Measurements from ENCODE around the gene SESTD1.
"Not testable (repeated sequence)": the region's sequence is repeated elsewhere in the genome, so short reads cannot be mapped to it uniquely, and the experiment has no call there.

The SESTD1 gene

DNA sequence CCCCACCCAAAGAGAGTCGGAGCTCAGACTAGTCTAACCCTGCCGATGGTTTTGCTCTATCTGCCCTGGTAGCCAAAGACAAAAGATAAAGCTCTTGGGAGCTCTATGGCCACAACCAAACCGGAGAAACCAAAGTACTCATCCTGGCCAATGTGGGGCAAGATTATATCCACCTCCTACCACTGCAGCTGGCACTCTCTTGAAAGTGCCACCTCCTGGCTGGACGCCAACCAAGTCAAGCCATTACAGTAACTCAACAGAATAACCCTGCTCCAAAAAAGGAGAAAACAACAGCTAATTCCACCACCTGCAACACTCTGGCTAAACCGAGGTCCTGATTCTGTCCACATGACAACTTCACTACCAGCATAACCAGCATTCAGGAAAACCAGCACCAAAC lies 57.6 kb downstream of the SESTD1 start:
- H3K36me3 ChIP-seq (ENCODE audit: insufficient read depth, low read length): peaks cover 6% of the 10 kb centered on the region; the same call in 1 of the 2 replicates

DNA sequence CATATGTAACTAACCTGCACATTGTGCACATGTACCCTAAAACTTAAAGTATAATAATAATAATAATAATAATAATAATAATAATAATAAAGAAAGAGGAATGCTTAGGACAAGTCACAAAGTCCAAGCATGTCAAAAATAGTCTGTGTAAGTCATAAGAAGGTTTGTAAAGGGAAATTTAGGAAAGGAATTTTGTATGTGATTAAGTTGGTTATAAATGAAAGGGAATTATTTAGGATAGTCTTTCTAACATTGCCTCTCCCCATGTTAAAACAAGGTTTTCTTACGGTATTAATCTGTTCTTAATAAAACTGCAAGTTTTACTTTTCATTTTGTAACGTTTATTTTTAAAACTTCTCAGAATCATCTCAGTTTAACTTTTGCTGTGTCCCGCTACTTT lies 62.8 kb downstream of the SESTD1 start:
- H3K79me2 ChIP-seq (ENCODE audit: insufficient read depth, low read length): peaks cover 46% of the 10 kb centered on the region

More for the DNA sequence above, 57.6 kb downstream of the SESTD1 start:
- Histone ChIP-seq H4K20me1 (ENCODE audit: insufficient read depth, low read length, poor library complexity, severe bottlenecking) (no peaks in the 10 kb centered on the region), H3K9me3 (ENCODE audit: insufficient read depth, low read depth, low read length) (peaks cover 39% of the 10 kb centered on the region), H3K79me2 (ENCODE audit: insufficient read depth, low read length) (peaks cover 96% of the 10 kb centered on the region), H3F3A (ENCODE audit: low read depth) (no peaks in the 10 kb centered on the region), H3K4me3 (ENCODE audit: low read length, poor library complexity, severe bottlenecking) (no peak overlapping the region), H3K9me2 (replicated peaks; ENCODE audit: low read depth, low read length) (no peaks in the 10 kb centered on the region), H2AFZ (ENCODE audit: low read length) (no peak overlapping the region), H3K4me1 (ENCODE audit: insufficient read depth, low read length, poor library complexity, severe bottlenecking) (no peaks in the 10 kb centered on the region), H3K27me3 (ENCODE audit: insufficient read depth, low read length, poor library complexity, severe bottlenecking) (no peaks in the 10 kb centered on the region), H3K4me2 (ENCODE audit: low read depth, low read length, poor library complexity, severe bottlenecking) (no peak overlapping the region), H3K9ac (ENCODE audit: low read depth, low read length, poor library complexity, severe bottlenecking) (no peak overlapping the region)
- TF ChIP-seq, protein P1, sequence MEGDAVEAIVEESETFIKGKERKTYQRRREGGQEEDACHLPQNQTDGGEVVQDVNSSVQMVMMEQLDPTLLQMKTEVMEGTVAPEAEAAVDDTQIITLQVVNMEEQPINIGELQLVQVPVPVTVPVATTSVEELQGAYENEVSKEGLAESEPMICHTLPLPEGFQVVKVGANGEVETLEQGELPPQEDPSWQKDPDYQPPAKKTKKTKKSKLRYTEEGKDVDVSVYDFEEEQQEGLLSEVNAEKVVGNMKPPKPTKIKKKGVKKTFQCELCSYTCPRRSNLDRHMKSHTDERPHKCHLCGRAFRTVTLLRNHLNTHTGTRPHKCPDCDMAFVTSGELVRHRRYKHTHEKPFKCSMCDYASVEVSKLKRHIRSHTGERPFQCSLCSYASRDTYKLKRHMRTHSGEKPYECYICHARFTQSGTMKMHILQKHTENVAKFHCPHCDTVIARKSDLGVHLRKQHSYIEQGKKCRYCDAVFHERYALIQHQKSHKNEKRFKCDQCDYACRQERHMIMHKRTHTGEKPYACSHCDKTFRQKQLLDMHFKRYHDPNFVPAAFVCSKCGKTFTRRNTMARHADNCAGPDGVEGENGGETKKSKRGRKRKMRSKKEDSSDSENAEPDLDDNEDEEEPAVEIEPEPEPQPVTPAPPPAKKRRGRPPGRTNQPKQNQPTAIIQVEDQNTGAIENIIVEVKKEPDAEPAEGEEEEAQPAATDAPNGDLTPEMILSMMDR (conservative IDR thresholded peaks at IDR 0.05; ENCODE audit: low read length): no peak
- no peak for TF ChIP-seq EZH2phosphoT487 (IDR thresholded peaks at IDR 0.05; ENCODE audit: borderline replicate concordance)

DNA sequence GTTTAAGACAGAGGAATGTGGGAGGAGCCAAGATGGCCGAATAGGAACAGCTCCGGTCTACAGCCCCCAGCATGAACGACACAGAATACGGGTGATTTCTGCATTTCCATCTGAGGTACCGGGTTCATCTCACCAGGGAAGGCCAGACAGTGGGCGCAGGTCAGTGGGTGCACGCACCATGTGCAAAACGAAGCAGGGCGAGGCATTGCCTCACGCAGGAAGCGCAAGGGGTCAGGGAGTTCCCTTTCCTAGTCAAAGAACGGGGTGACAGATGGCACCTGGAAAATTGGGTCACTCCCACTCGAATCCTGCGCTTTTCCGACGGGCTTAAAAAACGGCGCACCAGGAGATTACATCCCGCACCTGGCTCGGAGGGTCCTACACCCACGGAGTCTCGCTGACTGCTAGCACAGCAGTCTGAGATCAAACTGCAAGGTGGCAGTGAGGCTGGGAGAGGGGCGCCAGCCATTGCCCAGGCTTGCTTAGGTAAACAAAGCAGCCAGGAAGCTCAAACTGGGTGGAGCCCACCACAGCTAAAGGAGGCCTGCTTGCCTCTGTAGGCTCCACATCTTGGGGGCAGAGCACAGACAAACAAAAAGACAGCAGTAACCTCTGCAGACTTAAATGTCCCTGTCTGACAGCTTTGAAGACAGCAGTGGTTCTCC lies 68.6 kb downstream of the SESTD1 start:
- not testable (repeated sequence) for H3K9me3 ChIP-seq (ENCODE audit: insufficient read depth, low read depth, low read length); H3K4me3 ChIP-seq (ENCODE audit: low read length, poor library complexity, severe bottlenecking); H3F3A ChIP-seq (ENCODE audit: low read depth); H4K20me1 ChIP-seq (ENCODE audit: insufficient read depth, low read length, poor library complexity, severe bottlenecking); H3K9me2 ChIP-seq (replicated peaks; ENCODE audit: low read depth, low read length); H3K4me1 ChIP-seq (ENCODE audit: insufficient read depth, low read length, poor library complexity, severe bottlenecking); H3K9ac ChIP-seq (ENCODE audit: low read depth, low read length, poor library complexity, severe bottlenecking); H3K36me3 ChIP-seq (ENCODE audit: insufficient read depth, low read length); H3K27me3 ChIP-seq (ENCODE audit: insufficient read depth, low read length, poor library complexity, severe bottlenecking); H3K4me2 ChIP-seq (ENCODE audit: low read depth, low read length, poor library complexity, severe bottlenecking); H2AFZ ChIP-seq (ENCODE audit: low read length)
- peaks cover 44% of the 10 kb centered on the region for H3K79me2 ChIP-seq (ENCODE audit: insufficient read depth, low read length)

More for the DNA sequence above, 62.8 kb downstream of the SESTD1 start:
- Histone ChIP-seq H3K9me2 (replicated peaks; ENCODE audit: low read depth, low read length) (no peaks in the 10 kb centered on the region), H4K20me1 (ENCODE audit: insufficient read depth, low read length, poor library complexity, severe bottlenecking) (no peaks in the 10 kb centered on the region), H3K4me1 (ENCODE audit: insufficient read depth, low read length, poor library complexity, severe bottlenecking) (no peaks in the 10 kb centered on the region), H3K27me3 (ENCODE audit: insufficient read depth, low read length, poor library complexity, severe bottlenecking) (no peaks in the 10 kb centered on the region), H3F3A (ENCODE audit: low read depth) (no peaks in the 10 kb centered on the region), H3K9me3 (ENCODE audit: insufficient read depth, low read depth, low read length) (peaks cover 18% of the 10 kb centered on the region; the same call in 1 of the 2 replicates), H2AFZ (ENCODE audit: low read length) (no peak overlapping the region), H3K9ac (ENCODE audit: low read depth, low read length, poor library complexity, severe bottlenecking) (no peak overlapping the region), H3K4me3 (ENCODE audit: low read length, poor library complexity, severe bottlenecking) (no peak overlapping the region), H3K4me2 (ENCODE audit: low read depth, low read length, poor library complexity, severe bottlenecking) (no peak overlapping the region), H3K36me3 (ENCODE audit: insufficient read depth, low read length) (peaks cover 6% of the 10 kb centered on the region; the same call in 1 of the 2 replicates)
- no peak for TF ChIP-seq EZH2phosphoT487 (IDR thresholded peaks at IDR 0.05; ENCODE audit: borderline replicate concordance)
- TF ChIP-seq, protein P1 (conservative IDR thresholded peaks at IDR 0.05; ENCODE audit: low read length): no peak

DNA sequence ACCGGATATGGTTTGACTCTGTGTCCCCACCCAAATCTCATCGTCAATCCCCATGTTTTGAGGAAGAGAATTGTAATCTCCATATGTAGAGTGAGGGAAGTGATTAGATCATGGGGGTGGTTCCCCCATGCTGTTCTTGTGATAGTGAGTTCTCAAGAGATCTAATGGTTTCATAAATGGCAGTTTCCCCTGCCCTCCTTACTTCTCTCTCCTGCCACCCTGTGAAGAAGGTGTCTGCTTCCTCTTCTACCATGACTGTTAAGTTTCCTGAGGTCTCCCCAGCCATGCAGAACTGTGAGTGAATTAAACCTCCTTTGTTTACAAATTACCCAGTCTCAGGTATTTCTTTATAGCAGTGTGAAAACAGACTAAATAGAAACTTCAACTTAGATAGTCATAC lies 69.5 kb downstream of the SESTD1 start:
- H3K4me2 ChIP-seq (ENCODE audit: low read depth, low read length, poor library complexity, severe bottlenecking): no peak overlapping the region
- H3K9me2 ChIP-seq (replicated peaks; ENCODE audit: low read depth, low read length): no peaks in the 10 kb centered on the region
- peaks cover 3% of the 10 kb centered on the region; the same call in 1 of the 2 replicates for H3K9me3 ChIP-seq (ENCODE audit: insufficient read depth, low read depth, low read length)
- no peaks in the 10 kb centered on the region for H4K20me1 ChIP-seq (ENCODE audit: insufficient read depth, low read length, poor library complexity, severe bottlenecking)
- no peaks in the 10 kb centered on the region for H3K27me3 ChIP-seq (ENCODE audit: insufficient read depth, low read length, poor library complexity, severe bottlenecking)
- peaks cover 14% of the 10 kb centered on the region for H3K36me3 ChIP-seq (ENCODE audit: insufficient read depth, low read length)
- no peaks in the 10 kb centered on the region for H3F3A ChIP-seq (ENCODE audit: low read depth)
- H3K4me3 ChIP-seq (ENCODE audit: low read length, poor library complexity, severe bottlenecking): no peak overlapping the region
- H3K9ac ChIP-seq (ENCODE audit: low read depth, low read length, poor library complexity, severe bottlenecking): no peak overlapping the region
- H3K4me1 ChIP-seq (ENCODE audit: insufficient read depth, low read length, poor library complexity, severe bottlenecking): no peaks in the 10 kb centered on the region
- H3K79me2 ChIP-seq (ENCODE audit: insufficient read depth, low read length): peaks cover 47% of the 10 kb centered on the region
- H2AFZ ChIP-seq (ENCODE audit: low read length): no peak overlapping the region
- TF ChIP-seq EZH2phosphoT487 (IDR thresholded peaks at IDR 0.05; ENCODE audit: borderline replicate concordance): no peak
- TF ChIP-seq, protein P1 (conservative IDR thresholded peaks at IDR 0.05; ENCODE audit: low read length): no peak

All from Loucy (cell line).